Epidermal melanocyte (primary cell): ENCODE results near the gene RNF223.
"Not testable (repeated sequence)": the region's sequence is repeated elsewhere in the genome, so short reads cannot be mapped to it uniquely, and the experiment has no call there.

ENCODE experiments used
- DNase-seq: peaks from one replicate; pipeline ENCODE4 v3.0.0; 2011; ENCODE audit warnings: low spot score; ENCODE audit not compliant: insufficient read length

RNF223 gene

DNA sequence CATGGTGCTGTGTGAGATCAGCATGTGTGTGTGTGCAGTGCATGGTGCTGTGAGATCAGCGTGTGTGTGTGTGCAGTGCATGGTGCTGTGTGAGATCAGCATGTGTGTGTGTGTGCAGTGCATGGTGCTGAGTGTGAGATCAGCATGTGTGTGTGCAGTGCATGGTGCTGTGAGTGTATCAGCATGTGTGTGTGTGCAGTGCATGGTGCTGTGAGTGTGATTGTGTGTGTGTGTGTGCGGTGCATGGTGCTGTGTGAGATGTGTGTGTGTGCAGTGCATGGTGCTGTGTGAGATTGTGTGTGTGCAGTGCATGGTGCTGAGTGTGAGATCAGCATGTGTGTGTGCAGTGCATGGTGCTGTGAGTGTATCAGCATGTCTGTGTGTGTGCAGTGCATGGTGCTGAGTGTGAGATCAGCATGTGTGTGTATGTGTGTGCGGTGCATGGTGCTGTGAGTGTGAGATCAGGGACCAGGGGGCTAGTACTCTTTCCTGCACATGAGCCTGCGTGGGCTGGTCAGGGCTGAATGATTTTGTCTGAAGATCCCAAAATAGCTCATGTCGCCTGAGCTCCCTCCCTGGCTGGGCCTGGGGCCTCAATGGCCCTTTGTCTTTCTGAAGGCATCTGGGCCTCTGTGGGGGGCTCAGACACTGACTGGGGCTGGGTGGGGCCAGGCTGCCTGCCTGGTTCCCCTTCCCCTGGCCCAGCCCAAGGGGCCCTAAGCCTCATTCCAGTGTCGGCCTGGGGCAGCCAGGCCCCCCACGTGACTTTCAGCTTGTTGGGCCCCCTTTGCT is 43.0 kb downstream of the RNF223 start:
- DNase-seq = not testable (repeated sequence)

DNA sequence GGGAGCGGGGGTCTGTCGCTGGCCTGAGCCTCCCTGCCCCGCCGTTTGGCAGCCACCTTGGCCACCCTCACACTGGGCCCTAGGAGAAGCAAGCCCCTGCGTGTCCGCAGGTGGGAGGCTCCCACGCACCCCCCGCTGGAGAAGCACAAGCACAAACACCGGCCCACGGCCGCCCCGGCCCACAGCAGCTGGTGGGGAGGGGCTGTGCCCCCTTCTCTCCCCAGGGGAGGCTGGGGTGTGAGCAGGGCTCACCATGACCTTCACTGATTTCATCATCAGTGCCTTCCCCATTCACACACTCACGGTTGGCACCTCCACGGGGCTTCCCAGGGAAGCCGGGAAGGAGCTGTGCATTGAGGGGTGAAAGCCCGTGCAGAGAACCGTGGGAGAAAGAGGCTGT is 46.3 kb downstream of the RNF223 start:
- DNase-seq = no peak

- no peak for DNase-seq
Measured at GRCh38 chr1:1026599-1027413, 47.3 kb downstream of the RNF223 start.

- no peak for DNase-seq
Measured at GRCh38 chr1:1025730-1026129, 48.4 kb downstream of the RNF223 start.

GRCh38 chr1:1024771-1025699 is 49.1 kb downstream of the RNF223 start:
- no peak for DNase-seq

GRCh38 chr1:1024149-1024770 is 49.8 kb downstream of the RNF223 start:
- no peak for DNase-seq

GRCh38 chr1:1023700-1024099 is 50.4 kb downstream of the RNF223 start:
- DNase-seq = no peak

GRCh38 chr1:1022302-1023009 is 51.6 kb downstream of the RNF223 start:
- no peak for DNase-seq

- no peak for DNase-seq
Measured at GRCh38 chr1:1021920-1022259, 52.2 kb downstream of the RNF223 start.

GRCh38 chr1:1021010-1021919 is 52.8 kb downstream of the RNF223 start:
- DNase-seq = peak; percentile 71
